Astrocyte of the spinal cord (primary cell): ENCODE results near the gene SCG2.
A peak's percentile ranks its signal among the peaks of the same experiment; 100 is the strongest.

ENCODE experiments used
- DNase-seq: peaks from one replicate; pipeline ENCODE4 v3.0.0; 2011; ENCODE audit warnings: low read depth, low spot score
- H3K4me3 ChIP-seq: 2 replicates; pipeline ENCODE4 v1.5.1; 2011; ENCODE audit warnings: low read depth, mild to moderate bottlenecking, low read length, moderate library complexity
- in situ Hi-C: cut with HindIII; loops from 2 replicates; pipeline ENCODE4 v1.10.0; 2017; ENCODE audit warnings: low sequenced_read_pairs
- TF ChIP-seq, protein P1 (sequence below): IDR thresholded peaks from 2 replicates; pipeline ENCODE4 v1.5.1; 2012; ENCODE audit warnings: low read depth, mild to moderate bottlenecking, low read length, inconsistent platforms

Gene SCG2

DNA sequence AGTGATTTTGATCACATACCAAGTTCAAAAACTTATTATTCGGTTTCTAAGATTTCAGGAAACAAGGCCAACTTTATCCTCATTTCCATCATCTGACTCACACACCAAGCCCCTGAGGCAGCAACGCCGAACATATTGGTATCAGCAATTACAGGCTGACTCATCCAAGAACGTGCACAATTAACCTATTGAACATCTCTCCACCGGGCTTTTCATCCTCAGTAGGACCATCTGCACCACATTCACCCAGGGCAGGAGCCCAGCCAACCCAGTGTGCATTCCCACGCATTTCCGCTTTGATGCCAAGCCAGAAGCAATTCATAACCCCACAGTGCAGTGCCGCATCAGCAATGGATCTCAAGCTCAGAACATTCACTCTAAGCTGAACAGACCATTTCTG lies 52.9 kb downstream of the SCG2 start:
- in situ Hi-C loops: no loop called here
- H3K4me3 ChIP-seq: no peak overlapping the region
- TF ChIP-seq, protein P1, sequence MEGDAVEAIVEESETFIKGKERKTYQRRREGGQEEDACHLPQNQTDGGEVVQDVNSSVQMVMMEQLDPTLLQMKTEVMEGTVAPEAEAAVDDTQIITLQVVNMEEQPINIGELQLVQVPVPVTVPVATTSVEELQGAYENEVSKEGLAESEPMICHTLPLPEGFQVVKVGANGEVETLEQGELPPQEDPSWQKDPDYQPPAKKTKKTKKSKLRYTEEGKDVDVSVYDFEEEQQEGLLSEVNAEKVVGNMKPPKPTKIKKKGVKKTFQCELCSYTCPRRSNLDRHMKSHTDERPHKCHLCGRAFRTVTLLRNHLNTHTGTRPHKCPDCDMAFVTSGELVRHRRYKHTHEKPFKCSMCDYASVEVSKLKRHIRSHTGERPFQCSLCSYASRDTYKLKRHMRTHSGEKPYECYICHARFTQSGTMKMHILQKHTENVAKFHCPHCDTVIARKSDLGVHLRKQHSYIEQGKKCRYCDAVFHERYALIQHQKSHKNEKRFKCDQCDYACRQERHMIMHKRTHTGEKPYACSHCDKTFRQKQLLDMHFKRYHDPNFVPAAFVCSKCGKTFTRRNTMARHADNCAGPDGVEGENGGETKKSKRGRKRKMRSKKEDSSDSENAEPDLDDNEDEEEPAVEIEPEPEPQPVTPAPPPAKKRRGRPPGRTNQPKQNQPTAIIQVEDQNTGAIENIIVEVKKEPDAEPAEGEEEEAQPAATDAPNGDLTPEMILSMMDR: no peak
- DNase-seq: peak; percentile 97

DNA sequence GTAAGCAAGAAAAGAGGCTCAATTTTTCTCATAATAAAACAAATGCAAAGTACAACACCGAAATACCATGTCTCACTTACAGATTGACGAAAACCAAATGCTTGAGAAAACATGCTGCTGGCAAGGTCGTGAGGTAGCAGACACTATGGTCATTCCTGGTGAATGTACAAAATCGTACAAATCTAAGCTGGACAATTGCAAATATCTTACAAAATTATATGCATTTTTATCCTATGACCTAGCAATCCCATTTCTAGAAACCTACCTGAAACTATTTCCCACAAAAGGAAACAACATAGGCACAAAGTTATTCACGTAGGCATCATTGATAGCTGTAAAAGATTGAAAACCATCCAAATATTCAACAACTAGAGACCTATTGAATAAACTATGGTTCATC lies 54.0 kb downstream of the SCG2 start:
- TF ChIP-seq, protein P1: no peak
- H3K4me3 ChIP-seq: no peak overlapping the region
- in situ Hi-C loops: no loop called here
- DNase-seq: no peak
